Raji (cell line): ENCODE measurements around the gene U2AF1L4.

Experiments used
- POLR2A ChIP-seq: IDR thresholded peaks from 2 replicates; pipeline ENCODE4 v1.6.1; 2011; ENCODE audit warnings: low read depth, low read length, control low read depth; ENCODE audit not compliant: insufficient read depth

U2AF1L4 gene

DNA sequence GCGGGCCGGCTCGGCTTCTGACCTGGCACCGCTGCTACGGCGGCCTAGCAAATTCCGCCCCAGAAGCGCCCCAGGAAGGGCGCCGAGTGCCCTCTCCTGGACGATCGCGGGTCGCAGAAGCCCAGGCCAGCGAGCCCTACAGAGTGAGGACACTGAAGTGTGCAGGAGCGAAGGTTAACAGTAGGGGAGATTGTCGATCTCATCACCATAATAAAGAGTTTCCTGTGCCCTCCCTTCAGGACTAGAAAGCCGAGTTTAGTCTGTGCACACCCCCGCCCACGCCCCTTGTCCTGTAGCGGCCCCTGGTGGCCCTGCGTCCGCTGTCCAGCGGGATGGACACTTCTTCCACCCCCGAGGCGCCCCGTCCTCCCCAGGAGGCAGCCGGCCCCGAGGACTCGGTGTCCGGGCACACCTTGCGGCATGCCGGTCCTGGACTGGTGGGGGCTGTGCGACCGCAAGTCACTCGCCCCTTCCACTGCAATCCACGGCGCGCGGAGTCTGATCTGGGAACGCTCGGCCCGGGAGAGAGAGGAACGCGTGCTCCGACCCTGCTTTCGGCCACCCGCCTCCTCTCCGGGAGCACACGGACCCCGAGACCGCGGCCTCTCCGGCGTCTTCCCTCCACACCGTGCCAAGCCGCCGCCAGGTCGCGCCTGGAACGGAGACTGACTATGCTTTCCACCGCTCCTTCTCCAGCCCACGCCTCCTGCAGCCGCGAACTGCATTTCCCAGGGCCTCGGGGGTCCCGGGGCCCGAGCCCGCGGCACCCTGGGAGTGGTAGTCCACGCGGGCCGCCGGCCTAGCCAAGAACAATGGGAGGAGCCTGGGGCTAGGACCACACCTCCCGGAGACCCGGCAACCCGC, 28.2 kb downstream of the U2AF1L4 start:
- peak; percentile 88 for TF ChIP-seq POLR2A

GRCh38 chr19:35715981-35716800, 29.0 kb downstream of the U2AF1L4 start:
- TF ChIP-seq POLR2A, result peak; percentile 2; the same call in 1 of the 2 replicates

DNA sequence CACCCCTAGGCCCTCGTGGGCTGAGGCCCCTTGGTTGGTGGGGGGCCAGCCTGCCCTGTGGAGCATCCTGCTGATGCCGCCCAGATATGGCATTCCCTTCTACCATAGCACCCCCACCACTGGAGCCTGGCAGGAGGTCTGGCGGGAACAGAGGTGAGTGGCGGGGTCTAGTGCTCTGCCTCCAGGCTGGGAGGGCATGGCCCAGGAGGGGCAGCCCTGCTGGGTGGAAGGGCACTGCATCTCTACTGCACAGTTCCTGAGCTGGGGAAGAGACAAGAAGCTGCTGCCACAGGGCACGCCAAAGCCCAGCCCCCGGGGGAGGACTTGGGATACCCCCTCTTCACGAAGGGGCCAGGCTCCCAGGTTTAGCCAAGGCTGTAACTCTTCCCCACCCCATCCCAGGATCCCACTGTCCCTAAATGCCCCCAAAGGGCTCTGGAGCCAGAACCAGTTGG, 29.8 kb downstream of the U2AF1L4 start:
- peak; percentile 12; the same call in 1 of the 2 replicates for TF ChIP-seq POLR2A

GRCh38 chr19:35714601-35715354, 30.4 kb downstream of the U2AF1L4 start:
- TF ChIP-seq POLR2A, result peak; percentile 28; the same call in 1 of the 2 replicates

- TF ChIP-seq POLR2A, result no peak
These were observed 31.2 kb downstream of the U2AF1L4 start for GRCh38 chr19:35713904-35714495.

- TF ChIP-seq POLR2A, result no peak
These were observed 31.7 kb downstream of the U2AF1L4 start for GRCh38 chr19:35713506-35713850.

GRCh38 chr19:35712567-35713505, 32.4 kb downstream of the U2AF1L4 start:
- TF ChIP-seq POLR2A, result peak; percentile 82

DNA sequence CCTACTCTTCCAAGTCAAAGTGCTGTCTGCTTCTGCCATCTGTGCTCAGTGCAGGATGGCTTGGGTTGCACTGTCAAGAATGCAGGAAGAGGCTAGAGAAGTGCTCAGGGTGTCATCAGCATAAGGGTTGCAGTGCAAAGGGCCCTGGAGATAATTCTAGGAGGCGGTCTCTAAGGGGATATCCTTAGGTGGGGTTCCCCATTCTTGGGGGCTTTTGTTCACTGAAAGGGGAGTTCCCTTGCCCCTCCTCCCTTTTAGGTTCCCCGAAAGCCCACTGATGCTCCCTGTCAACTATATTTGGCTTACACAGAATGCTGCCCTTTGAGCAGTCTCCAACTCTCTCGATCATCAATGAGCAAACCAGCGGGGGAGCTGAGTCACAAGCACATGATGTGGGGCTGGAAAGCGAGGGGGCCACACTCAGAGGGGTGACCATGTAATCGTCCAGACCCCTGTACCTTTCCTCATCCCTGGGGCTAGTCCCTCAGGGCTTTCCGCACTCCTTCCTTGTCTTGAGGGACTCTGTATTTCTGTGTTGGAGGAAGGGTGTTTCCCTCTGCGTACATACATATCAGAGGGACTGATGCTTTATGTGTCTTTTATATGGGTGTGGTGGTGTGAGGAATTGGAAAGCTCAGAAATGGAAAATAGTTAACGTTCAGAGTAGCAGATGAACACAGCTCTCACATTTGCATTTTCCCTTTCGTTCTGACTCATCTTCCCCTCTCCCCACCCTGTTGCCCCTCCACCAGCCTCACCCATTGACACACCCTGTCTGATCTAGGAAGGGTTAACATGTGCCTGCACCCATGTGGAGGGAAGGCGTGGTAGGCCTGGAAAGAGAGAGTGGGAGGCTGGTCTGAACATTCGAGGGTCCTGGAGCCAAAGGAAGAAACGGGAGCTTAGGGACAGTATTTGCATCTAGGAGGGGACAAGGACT, 34.2 kb downstream of the U2AF1L4 start:
- no peak; the same call in none of the 2 replicates for TF ChIP-seq POLR2A

DNA sequence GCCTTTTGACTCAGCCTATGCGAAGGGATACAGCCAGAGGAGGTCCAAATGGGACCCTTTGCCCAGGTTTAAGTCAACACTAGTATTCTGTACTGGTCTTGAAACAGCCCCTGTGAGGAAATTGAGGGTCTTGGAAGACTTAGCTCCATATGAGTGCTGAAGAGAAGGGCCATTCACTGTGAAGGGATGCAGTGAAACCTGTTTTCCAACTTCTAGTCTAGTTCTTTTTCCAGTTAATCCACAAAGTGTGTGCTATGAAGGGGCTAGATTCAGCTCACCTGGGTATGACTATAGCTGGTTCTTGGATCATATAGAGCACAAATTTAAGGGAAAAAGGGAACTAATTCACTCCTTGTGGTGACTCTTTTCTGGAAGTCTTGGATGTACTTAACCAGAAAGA, 36.8 kb downstream of the U2AF1L4 start:
- TF ChIP-seq POLR2A, result no peak

DNA sequence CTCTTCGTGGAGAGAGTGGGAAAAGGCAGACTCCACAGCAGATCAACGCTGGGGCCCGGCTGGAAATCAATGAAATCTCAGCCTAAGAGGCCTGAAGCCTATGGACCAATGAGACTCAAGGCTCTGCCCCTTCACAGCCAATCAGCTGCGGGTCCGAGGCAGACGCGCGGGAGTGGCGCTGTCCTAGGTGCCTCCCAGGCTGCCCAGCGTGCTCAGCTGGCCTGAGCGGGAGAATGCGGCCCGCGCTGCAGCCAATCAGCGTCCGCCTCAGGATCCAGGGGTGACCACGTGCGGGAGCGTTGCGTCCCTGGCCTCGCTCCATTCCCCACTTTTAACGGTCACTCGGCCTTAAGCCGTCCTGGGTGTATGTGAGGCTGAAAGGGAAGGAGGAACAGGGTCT, 41.0 kb downstream of the U2AF1L4 start, which contains the start of gene ZBTB32:
ZBTB32 (plus strand) TSS at position 341 of the 400 bp plus-strand sequence. CDS start 10,069 bp downstream, outside the sequence.
- no peak for TF ChIP-seq POLR2A

- no peak for TF ChIP-seq POLR2A
These were observed 41.9 kb downstream of the U2AF1L4 start for GRCh38 chr19:35703343-35703742.

- peak; percentile 78 for TF ChIP-seq POLR2A
These were observed 42.8 kb downstream of the U2AF1L4 start for GRCh38 chr19:35702223-35703012.
